ENCODE results near the gene CENPT. TPM values are rescaled to one million over a fixed set of nuclear protein-coding genes. Genes with fewer than 3 reads are reported as not detected.

CENPT gene
- total and polyA plus RNA-seq, 2 donors (not counting 1 experiment from before 2014, with no cell fraction given), result 75.0 to 169 TPM

DNA sequence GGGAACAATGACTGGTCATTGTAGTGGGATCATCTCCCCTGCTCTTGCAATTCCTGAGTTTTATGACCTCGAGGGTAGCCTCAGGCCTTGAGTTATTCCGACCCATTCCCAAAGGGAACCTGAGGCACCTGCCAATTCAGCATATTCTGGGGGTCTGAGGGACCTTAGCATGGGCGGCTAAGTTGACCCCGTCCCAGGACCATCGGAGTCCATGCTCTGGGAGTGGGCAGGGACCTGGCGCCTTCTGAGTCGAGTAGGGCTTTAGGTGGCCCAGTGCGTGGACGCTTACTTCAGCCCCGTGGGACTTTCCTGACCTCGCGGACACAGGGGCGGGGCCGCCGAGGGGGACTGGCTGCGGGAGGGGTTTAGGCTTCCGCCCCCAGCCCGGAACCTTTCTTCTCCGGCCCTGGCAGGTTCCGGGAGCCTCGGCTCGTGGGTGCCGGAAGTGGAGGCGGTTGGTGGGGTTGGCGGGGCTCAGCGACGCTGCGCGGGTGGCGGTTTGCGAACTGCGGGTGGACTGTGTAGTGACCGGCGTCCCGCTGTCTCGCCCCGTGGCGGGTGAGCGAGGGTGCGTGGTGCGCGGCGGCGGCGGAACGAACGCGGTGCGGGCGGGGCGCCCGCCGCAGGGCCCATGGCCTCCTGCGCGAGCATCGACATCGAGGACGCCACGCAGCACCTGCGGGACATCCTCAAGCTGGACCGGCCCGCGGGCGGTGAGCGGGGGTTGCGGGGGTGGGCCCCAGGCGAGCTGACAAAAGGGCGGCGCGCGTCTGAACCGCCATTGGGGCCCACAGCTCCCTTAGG lies 25.3 kb upstream of the CENPT start, which contains the start of gene EDC4:
Gene EDC4, plus strand, starts transcription at position 422 of the 804 bp plus-strand sequence. Its CDS starts 210 bp downstream, at position 632.
- no peak for TF ChIP-seq EZH2 (IDR thresholded peaks at IDR 0.05; ENCODE audit: borderline replicate concordance, insufficient read depth, low read depth, low read length, poor library complexity, severe bottlenecking)
- no peak for TF ChIP-seq CTCF (IDR thresholded peaks at IDR 0.05)
- peak; percentile 90 for ATAC-seq (ENCODE audit: low read depth)
- POLR2A ChIA-PET, result interaction anchor here (0.5 to 0.9 kb wide), 2 partner anchors 63 to 193 kb away, joined by 4 to 6 read pairs; no protein-coding TSS in a partner anchor
- Histone ChIP-seq H3K27ac (ENCODE audit: low read length in 2 of 2) (peak within 1 kb of the TSS; percentile 74 to 81), H4K20me1 (ENCODE audit: control insufficient read depth, insufficient read depth, low read length, poor library complexity, severe bottlenecking) (peaks cover 33% of the 10 kb centered on the region), H3K27me3 (replicated peaks in 1 of 4; ENCODE audit: control extremely low read depth in 1 of 4, control insufficient read depth in 3 of 4, insufficient read depth in 4 of 4, low read length in 3 of 4) (no peaks in the 10 kb centered on the region), H2AFZ (ENCODE audit: insufficient read depth, low read depth, low read length, poor library complexity, severe bottlenecking) (peak within 1 kb of the TSS; percentile 97), H3K36me3 (replicated peaks in 1 of 2; ENCODE audit: control extremely low read depth in 1 of 2, control insufficient read depth in 1 of 2, extremely low read depth in 1 of 2, insufficient read depth in 2 of 2, low read length in 1 of 2) (peaks cover 0 to 39% of the 10 kb centered on the region in 2 experiments), H3K9me3 (ENCODE audit: control extremely low read depth in 1 of 3, control insufficient read depth in 2 of 3, insufficient read depth in 1 of 3, low read length in 2 of 3) (no peaks in the 10 kb centered on the region), H3K4me2 (replicated peaks; ENCODE audit: low read depth, low read length, poor library complexity, severe bottlenecking) (peak within 1 kb of the TSS; percentile 98), H3K79me2 (ENCODE audit: control insufficient read depth, insufficient read depth, low read length) (peaks cover 37% of the 10 kb centered on the region), H3K4me3 (ENCODE audit: control extremely low read depth in 1 of 5, extremely low read depth in 1 of 5, insufficient read depth in 1 of 5, low read depth in 2 of 5, low read length in 4 of 5) (peak within 1 kb of the TSS; percentile 59 to 98 (median 88)), H3K9ac (ENCODE audit: low read length) (peak within 1 kb of the TSS; percentile 87), H3K4me1 (ENCODE audit: control insufficient read depth in 2 of 2, insufficient read depth in 2 of 2, low read length in 2 of 2) (peaks cover 23 to 25% of the 10 kb centered on the region in 2 donors)
- 2% methylated on average over 71 of the region's 72 CpGs for WGBS (ENCODE audit: insufficient coverage)
- intact Hi-C loops (cut with micrococcal nuclease), result loop anchor here (1.0 to 5.0 kb wide), 7 partner anchors 20 to 154 kb away; partner anchors contain the start of genes GFOD2, NUTF2, PSKH1 and RANBP10
- CTCF ChIA-PET, result interaction anchor here (0.7 to 2.3 kb wide), 7 partner anchors 11 to 356 kb away, joined by 3 to 17 read pairs (median 4); partner anchors contain the start of genes NRN1L and NUTF2
- DNase-seq, result peak; percentile 90
- H3K27ac Mint-ChIP-seq, result peak within 1 kb of the TSS; percentile 90
- H3K9me3 Mint-ChIP-seq (ENCODE audit: insufficient read depth), result no peaks in the 10 kb centered on the region
- peaks cover 37% of the 10 kb centered on the region for H3K4me1 Mint-ChIP-seq
- peak within 1 kb of the TSS; percentile 91 for H3K4me3 Mint-ChIP-seq
- H3K27me3 Mint-ChIP-seq, result no peaks in the 10 kb centered on the region
